Astrocyte (in vitro differentiated cells and primary cell): ENCODE measurements around the gene KRAS. TPM values are rescaled to one million over a fixed set of nuclear protein-coding genes. Genes with fewer than 3 reads are reported as not detected.

Experiments
- DNase-seq: peaks from one replicate; pipeline ENCODE4 v3.0.0-alpha.2; 2010; ENCODE audit warnings: low read depth
- FAIRE-seq: peaks from 2 replicates; lab custom pipeline; 2011; peaks lifted over from hg19 to GRCh38; lab: Jason Lieb, UNC
- H2AFZ ChIP-seq: 2 replicates; pipeline ENCODE4 v1.6.0; 2012; ENCODE audit warnings: low read depth, low read length, inconsistent platforms
- H3K27ac ChIP-seq: 2 replicates; pipeline ENCODE4 v1.5.1; 2011; ENCODE audit warnings: low read depth, low read length, inconsistent platforms
- H3K27me3 ChIP-seq: 2 replicates; pipeline ENCODE4 v1.6.0; 2011; ENCODE audit warnings: low read length, inconsistent platforms; ENCODE audit not compliant: insufficient read depth
- H3K36me3 ChIP-seq: 2 replicates; pipeline ENCODE4 v1.5.1; 2011; ENCODE audit warnings: low read length, inconsistent platforms; ENCODE audit not compliant: insufficient read depth
- H3K4me1 ChIP-seq: 2 replicates; pipeline ENCODE4 v1.5.1; 2011; ENCODE audit warnings: low read length, inconsistent platforms; ENCODE audit not compliant: insufficient read depth
- H3K4me2 ChIP-seq: 2 replicates; pipeline ENCODE4 v1.6.0; 2012; ENCODE audit warnings: low read length, inconsistent platforms
- H3K4me3 ChIP-seq: 2 replicates; pipeline ENCODE4 v1.5.1; 2011; ENCODE audit warnings: low read depth, mild to moderate bottlenecking, low read length, inconsistent platforms; ENCODE audit not compliant: insufficient read depth
- H3K79me2 ChIP-seq: 2 replicates; pipeline ENCODE4 v1.6.0; 2012; ENCODE audit warnings: mild to moderate bottlenecking, low read length, inconsistent platforms; ENCODE audit not compliant: insufficient read depth
- H3K9ac ChIP-seq: 2 replicates; pipeline ENCODE4 v1.6.0; 2012; ENCODE audit warnings: mild to moderate bottlenecking, low read length, inconsistent platforms
- H3K9me3 ChIP-seq: 2 replicates; pipeline ENCODE4 v1.5.1; 2012; ENCODE audit warnings: low read depth, mild to moderate bottlenecking, low read length, inconsistent platforms; ENCODE audit not compliant: insufficient read depth
- H4K20me1 ChIP-seq: 2 replicates; pipeline ENCODE4 v1.6.0; 2012; ENCODE audit warnings: low read length, inconsistent platforms; ENCODE audit not compliant: insufficient read depth
- H3K27ac Mint-ChIP-seq: one replicate; pipeline ENCODE4 v1.8.0; 2021; ENCODE audit warnings: mild to moderate bottlenecking, mixed read lengths; ENCODE audit not compliant: unreplicated experiment
- H3K27me3 Mint-ChIP-seq: one replicate; pipeline ENCODE4 v1.8.0; 2021; ENCODE audit warnings: low read depth, mixed read lengths; ENCODE audit not compliant: unreplicated experiment
- H3K36me3 Mint-ChIP-seq: one replicate; pipeline ENCODE4 v1.8.0; 2021; ENCODE audit warnings: low read depth, mixed read lengths; ENCODE audit not compliant: unreplicated experiment
- H3K4me1 Mint-ChIP-seq: one replicate; pipeline ENCODE4 v1.8.0; 2021; ENCODE audit warnings: low read depth, mixed read lengths; ENCODE audit not compliant: unreplicated experiment
- H3K4me3 Mint-ChIP-seq: one replicate; pipeline ENCODE4 v1.8.0; 2021; ENCODE audit warnings: mild to moderate bottlenecking, moderate library complexity, mixed read lengths; ENCODE audit not compliant: unreplicated experiment
- H3K9me3 Mint-ChIP-seq: one replicate; pipeline ENCODE4 v1.8.0; 2021; ENCODE audit warnings: mild to moderate bottlenecking, mixed read lengths; ENCODE audit not compliant: unreplicated experiment
- CTCF ChIP-seq: IDR thresholded peaks from 2 replicates; pipeline ENCODE4 v1.5.1; 2011; ENCODE audit warnings: low read depth, mild to moderate bottlenecking, inconsistent platforms, low read length, moderate library complexity; ENCODE audit not compliant: insufficient read depth
- EZH2 ChIP-seq: IDR thresholded peaks from 2 replicates; pipeline ENCODE4 v1.6.1; 2012; ENCODE audit warnings: mild to moderate bottlenecking, low read length, inconsistent platforms; ENCODE audit not compliant: insufficient read depth
- total RNA-seq: library from RNA; stranded (reverse); gene quantifications from 2 replicates; pipeline ENCODE4 v1.2.1, GENCODE V29; 2021

Gene KRAS
- total RNA-seq, 1 donor from 2014 or later, result 40.3 TPM

GRCh38 chr12:25266497-25266896 lies 15.8 kb upstream of the KRAS start:
- Mint-ChIP-seq H3K36me3 (no peaks in the 10 kb centered on the region), H3K27ac (no peak overlapping the region), H3K27me3 (peaks cover 3% of the 10 kb centered on the region), H3K4me3 (no peak overlapping the region), H3K4me1 (peaks cover 6% of the 10 kb centered on the region), H3K9me3 (no peaks in the 10 kb centered on the region)
- Histone ChIP-seq H3K36me3 (no peaks in the 10 kb centered on the region), H4K20me1 (no peaks in the 10 kb centered on the region), H3K9ac (no peak overlapping the region), H3K27me3 (no peaks in the 10 kb centered on the region), H3K4me3 (no peak overlapping the region), H3K79me2 (no peaks in the 10 kb centered on the region), H3K4me1 (no peaks in the 10 kb centered on the region), H3K9me3 (no peaks in the 10 kb centered on the region), H3K4me2 (no peak overlapping the region), H3K27ac (no peak overlapping the region), H2AFZ (no peak overlapping the region)
- FAIRE-seq (no peak), DNase-seq (peak; percentile 10)
- TF ChIP-seq CTCF, result no peak
- no peak for TF ChIP-seq EZH2

- Histone ChIP-seq H3K27me3 (no peaks in the 10 kb centered on the region), H3K27ac (no peak overlapping the region), H3K4me2 (no peak overlapping the region), H3K36me3 (no peaks in the 10 kb centered on the region), H3K9me3 (no peaks in the 10 kb centered on the region), H3K9ac (no peak overlapping the region), H2AFZ (no peak overlapping the region), H4K20me1 (no peaks in the 10 kb centered on the region), H3K4me1 (no peaks in the 10 kb centered on the region), H3K79me2 (no peaks in the 10 kb centered on the region), H3K4me3 (no peak overlapping the region)
- TF ChIP-seq EZH2, result no peak
- no peak for TF ChIP-seq CTCF
- H3K27me3 Mint-ChIP-seq, result peaks cover 3% of the 10 kb centered on the region
- H3K4me3 Mint-ChIP-seq, result no peak overlapping the region
- H3K27ac Mint-ChIP-seq, result no peak overlapping the region
- H3K9me3 Mint-ChIP-seq, result peaks cover 2% of the 10 kb centered on the region
- peaks cover 6% of the 10 kb centered on the region for H3K4me1 Mint-ChIP-seq
- FAIRE-seq (no peak), DNase-seq (no peak)
- H3K36me3 Mint-ChIP-seq, result no peaks in the 10 kb centered on the region
Observed at GRCh38 chr12:25264862-25265261, 14.1 kb upstream of the KRAS start.

- FAIRE-seq (no peak), DNase-seq (no peak)
- Mint-ChIP-seq H3K36me3 (no peaks in the 10 kb centered on the region), H3K4me3 (no peak overlapping the region), H3K27ac (no peak overlapping the region), H3K27me3 (no peaks in the 10 kb centered on the region), H3K4me1 (peaks cover 6% of the 10 kb centered on the region), H3K9me3 (peaks cover 2% of the 10 kb centered on the region)
- Histone ChIP-seq H3K27ac (no peak overlapping the region), H3K9ac (no peak overlapping the region), H4K20me1 (no peaks in the 10 kb centered on the region), H2AFZ (no peak overlapping the region), H3K4me2 (no peak overlapping the region), H3K4me3 (no peak overlapping the region), H3K79me2 (no peaks in the 10 kb centered on the region), H3K4me1 (no peaks in the 10 kb centered on the region), H3K9me3 (no peaks in the 10 kb centered on the region), H3K27me3 (no peaks in the 10 kb centered on the region), H3K36me3 (no peaks in the 10 kb centered on the region)
- no peak for TF ChIP-seq EZH2
Observed at GRCh38 chr12:25264114-25264513, 13.4 kb upstream of the KRAS start.
